WTC11 (cell line): ENCODE data around the gene SUPT7L. TPM values are rescaled to one million over a fixed set of nuclear protein-coding genes. Genes with fewer than 3 reads are reported as not detected.

Experiments
- ATAC-seq: fragments of 200-7000 bp; cut with Tn5 transposase; 2 replicates; pipeline ENCODE4 v1.10.0; 2021; ENCODE audit warnings: mild to moderate bottlenecking, moderate library complexity
- CTCF ChIA-PET: fragments of 300-600 bp; sonication (Branson Sonifier 250); formaldehyde crosslinking; loops from one replicate; lab custom pipeline; 2021; ENCODE audit warnings: antibody characterized with exemption; lab: Charles Lee
- POLR2A ChIA-PET: fragments of 350-600 bp; sonication (Branson Sonifier 250); formaldehyde crosslinking; loops from one replicate; lab custom pipeline; 2021; ENCODE audit warnings: antibody characterized with exemption; lab: Charles Lee
- DNase-seq: peaks from one replicate; pipeline ENCODE4 v3.0.0; 2021; ENCODE audit warnings: low spot score
- H3K27ac Mint-ChIP-seq: 2 replicates; pipeline ENCODE4 v1.8.0; 2021; ENCODE audit warnings: mixed read lengths
- H3K27me3 Mint-ChIP-seq: 2 replicates; pipeline ENCODE4 v1.8.0; 2021; ENCODE audit warnings: low read depth, mild to moderate bottlenecking, moderate library complexity, mixed read lengths
- H3K36me3 Mint-ChIP-seq: 2 replicates; pipeline ENCODE4 v1.8.0; 2021; ENCODE audit warnings: mixed read lengths
- H3K4me1 Mint-ChIP-seq: 2 replicates; pipeline ENCODE4 v1.8.0; 2022; ENCODE audit warnings: mixed read lengths
- H3K4me3 Mint-ChIP-seq: 2 replicates; pipeline ENCODE4 v1.8.0; 2021; ENCODE audit warnings: mild to moderate bottlenecking, moderate library complexity, mixed read lengths
- H3K9me3 Mint-ChIP-seq: 2 replicates; pipeline ENCODE4 v1.8.0; 2021; ENCODE audit warnings: mixed read lengths
- CBFB ChIP-seq: sonication (generic); formaldehyde crosslinking; IDR thresholded peaks from 2 replicates; pipeline ENCODE4 v1.8.1; 2022; ENCODE audit warnings: mild to moderate bottlenecking, low read depth, missing genetic modification reagents
- CREM ChIP-seq: sonication (generic); formaldehyde crosslinking; IDR thresholded peaks from 2 replicates; pipeline ENCODE4 v1.8.1; 2022; ENCODE audit warnings: mild to moderate bottlenecking, missing genetic modification reagents, moderate library complexity
- ETV6 ChIP-seq: sonication (generic); formaldehyde crosslinking; IDR thresholded peaks from 2 replicates; pipeline ENCODE4 v1.8.1; 2022; ENCODE audit warnings: mild to moderate bottlenecking, missing genetic modification reagents
- JUN ChIP-seq: sonication (generic); formaldehyde crosslinking; IDR thresholded peaks from 2 replicates; pipeline ENCODE4 v1.8.0; 2023; ENCODE audit warnings: mild to moderate bottlenecking, missing genetic modification reagents
- MYBL2 ChIP-seq: sonication (generic); formaldehyde crosslinking; IDR thresholded peaks from 2 replicates; pipeline ENCODE4 v1.8.1; 2023; ENCODE audit warnings: mild to moderate bottlenecking, moderate library complexity, missing genetic modification reagents
- NFATC4 ChIP-seq: fragments of 250-450 bp; sonication (Bioruptor Pico); IDR thresholded peaks from 2 replicates; pipeline ENCODE4 v1.9.0; 2021; ENCODE audit warnings: mild to moderate bottlenecking
- NR3C1 ChIP-seq: sonication (generic); formaldehyde crosslinking; conservative IDR thresholded peaks from 2 replicates; pipeline ENCODE4 v1.8.1; 2023; ENCODE audit warnings: low read depth, mild to moderate bottlenecking, missing genetic modification reagents
- OVOL2 ChIP-seq: fragments of 250-450 bp; sonication (Bioruptor Pico); IDR thresholded peaks from 2 replicates; pipeline ENCODE4 v1.9.0; 2021; ENCODE audit warnings: mild to moderate bottlenecking, borderline replicate concordance
- TP53 ChIP-seq: sonication (generic); formaldehyde crosslinking; IDR thresholded peaks from 2 replicates; pipeline ENCODE4 v1.8.1; 2023; ENCODE audit warnings: mild to moderate bottlenecking, missing genetic modification reagents
- ZNF138 ChIP-seq: sonication (generic); formaldehyde crosslinking; conservative IDR thresholded peaks from 2 replicates; pipeline ENCODE4 v1.8.1; 2022; ENCODE audit warnings: mild to moderate bottlenecking, moderate library complexity, missing genetic modification reagents
- ZNF263 ChIP-seq: sonication (generic); formaldehyde crosslinking; IDR thresholded peaks from 2 replicates; pipeline ENCODE4 v1.8.1; 2022; ENCODE audit warnings: low read depth, mild to moderate bottlenecking, moderate library complexity, missing genetic modification reagents
- ZNF317 ChIP-seq: sonication (generic); formaldehyde crosslinking; IDR thresholded peaks from 2 replicates; pipeline ENCODE4 v1.8.1; 2023; ENCODE audit warnings: low read depth, mild to moderate bottlenecking, moderate library complexity, missing genetic modification reagents, borderline replicate concordance
- total RNA-seq: library from RNA; stranded (reverse); gene quantifications from 3 replicates; pipeline ENCODE4 v1.2.3, GENCODE V29; 2021
- TF ChIP-seq, protein P1 (sequence below): sonication (generic); formaldehyde crosslinking; IDR thresholded peaks from 2 replicates; pipeline ENCODE4 v1.8.1; 2022; ENCODE audit warnings: mild to moderate bottlenecking, missing genetic modification reagents, moderate library complexity, borderline replicate concordance
- TF ChIP-seq, protein P2 (sequence below): sonication (generic); formaldehyde crosslinking; IDR thresholded peaks from 2 replicates; pipeline ENCODE4 v1.8.0; 2023; ENCODE audit warnings: mild to moderate bottlenecking, missing genetic modification reagents
- TF ChIP-seq, protein P3 (sequence below): sonication (generic); formaldehyde crosslinking; IDR thresholded peaks from 2 replicates; pipeline ENCODE4 v1.8.1; 2022; ENCODE audit warnings: mild to moderate bottlenecking, moderate library complexity, missing genetic modification reagents
- TF ChIP-seq, protein P4 (sequence below): fragments of 200-600 bp; IDR thresholded peaks from 2 replicates; pipeline ENCODE4 v1.8.0; 2022; ENCODE audit warnings: antibody characterized with exemption
- TF ChIP-seq, protein P5 (sequence below): sonication (generic); formaldehyde crosslinking; IDR thresholded peaks from 2 replicates; pipeline ENCODE4 v1.8.1; 2023; ENCODE audit warnings: mild to moderate bottlenecking, missing genetic modification reagents
- TF ChIP-seq, protein P6 (sequence below): sonication (generic); formaldehyde crosslinking; conservative IDR thresholded peaks from 2 replicates; pipeline ENCODE4 v1.8.1; 2022; ENCODE audit warnings: mild to moderate bottlenecking, missing genetic modification reagents
- TF ChIP-seq, protein P7 (sequence below): sonication (generic); formaldehyde crosslinking; IDR thresholded peaks from 2 replicates; pipeline ENCODE4 v1.8.1; 2023; ENCODE audit warnings: mild to moderate bottlenecking, missing genetic modification reagents, moderate library complexity
- TF ChIP-seq, protein P8 (sequence below): sonication (generic); formaldehyde crosslinking; IDR thresholded peaks from 2 replicates; pipeline ENCODE4 v1.8.0; 2022; ENCODE audit warnings: missing genetic modification reagents
- TF ChIP-seq, protein P9 (sequence below): sonication (generic); formaldehyde crosslinking; IDR thresholded peaks from 2 replicates; pipeline ENCODE4 v1.8.1; 2022; ENCODE audit warnings: missing genetic modification reagents, borderline replicate concordance

SUPT7L gene
- total RNA-seq, 1 experiment from 2014 or later = 22.6 TPM

DNA sequence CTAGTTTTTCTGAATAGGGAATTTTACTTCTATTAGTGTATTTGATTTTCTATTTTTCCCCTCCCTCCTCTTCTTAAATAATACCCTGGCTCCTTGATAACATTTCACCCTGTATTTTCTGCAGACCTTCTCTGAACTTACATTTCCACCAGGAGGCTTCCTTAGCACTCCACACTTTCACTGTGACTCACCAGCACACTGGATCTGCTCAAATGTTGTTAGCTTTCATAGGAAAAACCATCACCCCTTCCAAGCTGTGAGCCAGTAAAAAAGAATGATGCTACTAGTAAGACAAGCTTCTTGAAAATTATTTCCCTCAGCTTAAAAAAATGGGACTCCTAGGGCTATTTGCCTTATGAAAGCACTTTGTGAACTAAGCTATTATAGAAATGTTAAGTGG is 16.1 kb downstream of the SUPT7L start (continued):
- TF ChIP-seq, protein P1, sequence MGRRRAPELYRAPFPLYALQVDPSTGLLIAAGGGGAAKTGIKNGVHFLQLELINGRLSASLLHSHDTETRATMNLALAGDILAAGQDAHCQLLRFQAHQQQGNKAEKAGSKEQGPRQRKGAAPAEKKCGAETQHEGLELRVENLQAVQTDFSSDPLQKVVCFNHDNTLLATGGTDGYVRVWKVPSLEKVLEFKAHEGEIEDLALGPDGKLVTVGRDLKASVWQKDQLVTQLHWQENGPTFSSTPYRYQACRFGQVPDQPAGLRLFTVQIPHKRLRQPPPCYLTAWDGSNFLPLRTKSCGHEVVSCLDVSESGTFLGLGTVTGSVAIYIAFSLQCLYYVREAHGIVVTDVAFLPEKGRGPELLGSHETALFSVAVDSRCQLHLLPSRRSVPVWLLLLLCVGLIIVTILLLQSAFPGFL (CRISPR knock-in tag) = no peak

DNA sequence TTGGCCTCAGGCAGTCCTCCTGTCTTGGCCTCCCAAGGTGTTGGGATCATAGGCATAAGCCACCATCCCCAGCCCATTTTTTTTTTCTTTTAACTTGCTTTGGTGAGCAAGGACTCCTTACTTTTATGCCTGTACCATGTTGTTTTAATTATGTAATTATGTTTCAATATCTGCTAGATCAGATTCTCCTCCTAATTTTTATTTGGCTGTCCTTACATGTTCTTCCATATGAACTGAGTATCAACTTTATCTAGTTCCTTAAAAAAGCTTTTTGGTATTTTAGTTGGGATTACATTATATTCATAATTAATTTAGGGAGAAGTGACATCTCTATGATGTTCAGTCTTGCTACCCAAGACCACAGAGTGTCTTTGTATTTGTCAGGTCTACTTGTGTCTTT is 18.2 kb downstream of the SUPT7L start:
- Mint-ChIP-seq H3K4me1 (no peaks in the 10 kb centered on the region), H3K9me3 (no peaks in the 10 kb centered on the region), H3K27me3 (no peaks in the 10 kb centered on the region), H3K36me3 (peaks cover 30% of the 10 kb centered on the region), H3K4me3 (no peak overlapping the region), H3K27ac (no peak overlapping the region)
- TF ChIP-seq, protein P2, sequence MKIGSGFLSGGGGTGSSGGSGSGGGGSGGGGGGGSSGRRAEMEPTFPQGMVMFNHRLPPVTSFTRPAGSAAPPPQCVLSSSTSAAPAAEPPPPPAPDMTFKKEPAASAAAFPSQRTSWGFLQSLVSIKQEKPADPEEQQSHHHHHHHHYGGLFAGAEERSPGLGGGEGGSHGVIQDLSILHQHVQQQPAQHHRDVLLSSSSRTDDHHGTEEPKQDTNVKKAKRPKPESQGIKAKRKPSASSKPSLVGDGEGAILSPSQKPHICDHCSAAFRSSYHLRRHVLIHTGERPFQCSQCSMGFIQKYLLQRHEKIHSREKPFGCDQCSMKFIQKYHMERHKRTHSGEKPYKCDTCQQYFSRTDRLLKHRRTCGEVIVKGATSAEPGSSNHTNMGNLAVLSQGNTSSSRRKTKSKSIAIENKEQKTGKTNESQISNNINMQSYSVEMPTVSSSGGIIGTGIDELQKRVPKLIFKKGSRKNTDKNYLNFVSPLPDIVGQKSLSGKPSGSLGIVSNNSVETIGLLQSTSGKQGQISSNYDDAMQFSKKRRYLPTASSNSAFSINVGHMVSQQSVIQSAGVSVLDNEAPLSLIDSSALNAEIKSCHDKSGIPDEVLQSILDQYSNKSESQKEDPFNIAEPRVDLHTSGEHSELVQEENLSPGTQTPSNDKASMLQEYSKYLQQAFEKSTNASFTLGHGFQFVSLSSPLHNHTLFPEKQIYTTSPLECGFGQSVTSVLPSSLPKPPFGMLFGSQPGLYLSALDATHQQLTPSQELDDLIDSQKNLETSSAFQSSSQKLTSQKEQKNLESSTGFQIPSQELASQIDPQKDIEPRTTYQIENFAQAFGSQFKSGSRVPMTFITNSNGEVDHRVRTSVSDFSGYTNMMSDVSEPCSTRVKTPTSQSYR = no peak
- no peak for TF ChIP-seq ZNF138 (CRISPR knock-in tag)
- TF ChIP-seq, protein P3, sequence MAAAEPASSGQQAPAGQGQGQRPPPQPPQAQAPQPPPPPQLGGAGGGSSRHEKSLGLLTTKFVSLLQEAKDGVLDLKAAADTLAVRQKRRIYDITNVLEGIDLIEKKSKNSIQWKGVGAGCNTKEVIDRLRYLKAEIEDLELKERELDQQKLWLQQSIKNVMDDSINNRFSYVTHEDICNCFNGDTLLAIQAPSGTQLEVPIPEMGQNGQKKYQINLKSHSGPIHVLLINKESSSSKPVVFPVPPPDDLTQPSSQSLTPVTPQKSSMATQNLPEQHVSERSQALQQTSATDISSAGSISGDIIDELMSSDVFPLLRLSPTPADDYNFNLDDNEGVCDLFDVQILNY (CRISPR knock-in tag) = no peak
- TF ChIP-seq MYBL2 (CRISPR knock-in tag) = no peak
- TF ChIP-seq ZNF317 (CRISPR knock-in tag) = no peak
- TF ChIP-seq, protein P4, sequence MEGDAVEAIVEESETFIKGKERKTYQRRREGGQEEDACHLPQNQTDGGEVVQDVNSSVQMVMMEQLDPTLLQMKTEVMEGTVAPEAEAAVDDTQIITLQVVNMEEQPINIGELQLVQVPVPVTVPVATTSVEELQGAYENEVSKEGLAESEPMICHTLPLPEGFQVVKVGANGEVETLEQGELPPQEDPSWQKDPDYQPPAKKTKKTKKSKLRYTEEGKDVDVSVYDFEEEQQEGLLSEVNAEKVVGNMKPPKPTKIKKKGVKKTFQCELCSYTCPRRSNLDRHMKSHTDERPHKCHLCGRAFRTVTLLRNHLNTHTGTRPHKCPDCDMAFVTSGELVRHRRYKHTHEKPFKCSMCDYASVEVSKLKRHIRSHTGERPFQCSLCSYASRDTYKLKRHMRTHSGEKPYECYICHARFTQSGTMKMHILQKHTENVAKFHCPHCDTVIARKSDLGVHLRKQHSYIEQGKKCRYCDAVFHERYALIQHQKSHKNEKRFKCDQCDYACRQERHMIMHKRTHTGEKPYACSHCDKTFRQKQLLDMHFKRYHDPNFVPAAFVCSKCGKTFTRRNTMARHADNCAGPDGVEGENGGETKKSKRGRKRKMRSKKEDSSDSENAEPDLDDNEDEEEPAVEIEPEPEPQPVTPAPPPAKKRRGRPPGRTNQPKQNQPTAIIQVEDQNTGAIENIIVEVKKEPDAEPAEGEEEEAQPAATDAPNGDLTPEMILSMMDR = no peak
- TF ChIP-seq TP53 (CRISPR knock-in tag) = no peak
- TF ChIP-seq NFATC4 (CRISPR knock-in tag) = no peak
- TF ChIP-seq, protein P5, sequence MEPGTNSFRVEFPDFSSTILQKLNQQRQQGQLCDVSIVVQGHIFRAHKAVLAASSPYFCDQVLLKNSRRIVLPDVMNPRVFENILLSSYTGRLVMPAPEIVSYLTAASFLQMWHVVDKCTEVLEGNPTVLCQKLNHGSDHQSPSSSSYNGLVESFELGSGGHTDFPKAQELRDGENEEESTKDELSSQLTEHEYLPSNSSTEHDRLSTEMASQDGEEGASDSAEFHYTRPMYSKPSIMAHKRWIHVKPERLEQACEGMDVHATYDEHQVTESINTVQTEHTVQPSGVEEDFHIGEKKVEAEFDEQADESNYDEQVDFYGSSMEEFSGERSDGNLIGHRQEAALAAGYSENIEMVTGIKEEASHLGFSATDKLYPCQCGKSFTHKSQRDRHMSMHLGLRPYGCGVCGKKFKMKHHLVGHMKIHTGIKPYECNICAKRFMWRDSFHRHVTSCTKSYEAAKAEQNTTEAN (CRISPR knock-in tag) = no peak
- TF ChIP-seq, protein P6, sequence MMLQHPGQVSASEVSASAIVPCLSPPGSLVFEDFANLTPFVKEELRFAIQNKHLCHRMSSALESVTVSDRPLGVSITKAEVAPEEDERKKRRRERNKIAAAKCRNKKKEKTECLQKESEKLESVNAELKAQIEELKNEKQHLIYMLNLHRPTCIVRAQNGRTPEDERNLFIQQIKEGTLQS = no peak
- TF ChIP-seq, protein P7, sequence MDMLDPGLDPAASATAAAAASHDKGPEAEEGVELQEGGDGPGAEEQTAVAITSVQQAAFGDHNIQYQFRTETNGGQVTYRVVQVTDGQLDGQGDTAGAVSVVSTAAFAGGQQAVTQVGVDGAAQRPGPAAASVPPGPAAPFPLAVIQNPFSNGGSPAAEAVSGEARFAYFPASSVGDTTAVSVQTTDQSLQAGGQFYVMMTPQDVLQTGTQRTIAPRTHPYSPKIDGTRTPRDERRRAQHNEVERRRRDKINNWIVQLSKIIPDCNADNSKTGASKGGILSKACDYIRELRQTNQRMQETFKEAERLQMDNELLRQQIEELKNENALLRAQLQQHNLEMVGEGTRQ (CRISPR knock-in tag) = no peak
- no peak for TF ChIP-seq ETV6 (CRISPR knock-in tag)
- no peak for TF ChIP-seq CREM (CRISPR knock-in tag)
- TF ChIP-seq ZNF263 (CRISPR knock-in tag) = no peak
- TF ChIP-seq, protein P8, sequence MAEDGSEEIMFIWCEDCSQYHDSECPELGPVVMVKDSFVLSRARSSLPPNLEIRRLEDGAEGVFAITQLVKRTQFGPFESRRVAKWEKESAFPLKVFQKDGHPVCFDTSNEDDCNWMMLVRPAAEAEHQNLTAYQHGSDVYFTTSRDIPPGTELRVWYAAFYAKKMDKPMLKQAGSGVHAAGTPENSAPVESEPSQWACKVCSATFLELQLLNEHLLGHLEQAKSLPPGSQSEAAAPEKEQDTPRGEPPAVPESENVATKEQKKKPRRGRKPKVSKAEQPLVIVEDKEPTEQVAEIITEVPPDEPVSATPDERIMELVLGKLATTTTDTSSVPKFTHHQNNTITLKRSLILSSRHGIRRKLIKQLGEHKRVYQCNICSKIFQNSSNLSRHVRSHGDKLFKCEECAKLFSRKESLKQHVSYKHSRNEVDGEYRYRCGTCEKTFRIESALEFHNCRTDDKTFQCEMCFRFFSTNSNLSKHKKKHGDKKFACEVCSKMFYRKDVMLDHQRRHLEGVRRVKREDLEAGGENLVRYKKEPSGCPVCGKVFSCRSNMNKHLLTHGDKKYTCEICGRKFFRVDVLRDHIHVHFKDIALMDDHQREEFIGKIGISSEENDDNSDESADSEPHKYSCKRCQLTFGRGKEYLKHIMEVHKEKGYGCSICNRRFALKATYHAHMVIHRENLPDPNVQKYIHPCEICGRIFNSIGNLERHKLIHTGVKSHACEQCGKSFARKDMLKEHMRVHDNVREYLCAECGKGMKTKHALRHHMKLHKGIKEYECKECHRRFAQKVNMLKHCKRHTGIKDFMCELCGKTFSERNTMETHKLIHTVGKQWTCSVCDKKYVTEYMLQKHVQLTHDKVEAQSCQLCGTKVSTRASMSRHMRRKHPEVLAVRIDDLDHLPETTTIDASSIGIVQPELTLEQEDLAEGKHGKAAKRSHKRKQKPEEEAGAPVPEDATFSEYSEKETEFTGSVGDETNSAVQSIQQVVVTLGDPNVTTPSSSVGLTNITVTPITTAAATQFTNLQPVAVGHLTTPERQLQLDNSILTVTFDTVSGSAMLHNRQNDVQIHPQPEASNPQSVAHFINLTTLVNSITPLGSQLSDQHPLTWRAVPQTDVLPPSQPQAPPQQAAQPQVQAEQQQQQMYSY = no peak
- no peak for TF ChIP-seq JUN
- TF ChIP-seq OVOL2 (CRISPR knock-in tag) = no peak
- TF ChIP-seq, protein P9, sequence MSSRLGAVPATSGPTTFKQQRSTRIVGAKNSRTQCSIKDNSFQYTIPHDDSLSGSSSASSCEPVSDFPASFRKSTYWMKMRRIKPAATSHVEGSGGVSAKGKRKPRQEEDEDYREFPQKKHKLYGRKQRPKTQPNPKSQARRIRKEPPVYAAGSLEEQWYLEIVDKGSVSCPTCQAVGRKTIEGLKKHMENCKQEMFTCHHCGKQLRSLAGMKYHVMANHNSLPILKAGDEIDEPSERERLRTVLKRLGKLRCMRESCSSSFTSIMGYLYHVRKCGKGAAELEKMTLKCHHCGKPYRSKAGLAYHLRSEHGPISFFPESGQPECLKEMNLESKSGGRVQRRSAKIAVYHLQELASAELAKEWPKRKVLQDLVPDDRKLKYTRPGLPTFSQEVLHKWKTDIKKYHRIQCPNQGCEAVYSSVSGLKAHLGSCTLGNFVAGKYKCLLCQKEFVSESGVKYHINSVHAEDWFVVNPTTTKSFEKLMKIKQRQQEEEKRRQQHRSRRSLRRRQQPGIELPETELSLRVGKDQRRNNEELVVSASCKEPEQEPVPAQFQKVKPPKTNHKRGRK = no peak
- TF ChIP-seq CBFB (CRISPR knock-in tag) = no peak
- TF ChIP-seq NR3C1 (CRISPR knock-in tag) = no peak
- DNase-seq = no peak
- ChIA-PET POLR2A (no interaction called here), CTCF (no interaction called here)
- ATAC-seq = no peak
